ENCODE data around the gene CCN5.
"Not testable (repeated sequence)": the region's sequence is repeated elsewhere in the genome, so short reads cannot be mapped to it uniquely, and the experiment has no call there.

The CCN5 gene

GRCh38 chr20:44695295-44695673 lies 19.9 kb upstream of the CCN5 start:
- DNase-seq (ENCODE audit: low spot score) = no peak

- DNase-seq (ENCODE audit: low spot score) = no peak
Measured at GRCh38 chr20:44695674-44696300, 19.4 kb upstream of the CCN5 start.

DNA sequence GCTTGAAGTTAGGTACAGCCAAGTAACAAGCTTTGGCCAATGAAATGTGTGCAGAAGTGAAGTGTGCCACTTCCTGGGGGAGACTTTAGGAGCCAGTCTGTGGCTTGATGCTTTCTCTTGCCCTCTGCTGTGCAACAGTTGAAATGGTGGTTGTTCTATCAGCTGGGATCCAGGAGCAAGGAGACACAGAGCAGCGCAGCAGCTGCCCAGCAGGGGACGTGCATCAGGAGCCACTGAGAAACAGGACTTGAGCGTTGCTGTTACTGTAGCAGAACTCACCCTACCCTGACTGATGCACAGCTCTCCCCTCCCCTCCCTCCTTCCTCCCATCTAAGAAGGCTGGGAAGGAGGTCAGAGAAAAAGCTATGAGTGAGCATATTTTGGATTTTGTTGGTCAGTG lies 18.9 kb upstream of the CCN5 start:
- no peak for DNase-seq (ENCODE audit: low spot score)

GRCh38 chr20:44697041-44697440 lies 18.1 kb upstream of the CCN5 start:
- DNase-seq (ENCODE audit: low spot score) = not testable (repeated sequence)

GRCh38 chr20:44698351-44698750 lies 16.8 kb upstream of the CCN5 start:
- no peak for DNase-seq (ENCODE audit: low spot score)

GRCh38 chr20:44700306-44700705 lies 14.9 kb upstream of the CCN5 start:
- DNase-seq (ENCODE audit: low spot score) = no peak

- no peak for DNase-seq (ENCODE audit: low spot score)
Measured at GRCh38 chr20:44701118-44701857, 13.9 kb upstream of the CCN5 start.

- DNase-seq (ENCODE audit: low spot score) = no peak
Measured at GRCh38 chr20:44701858-44702256, 13.3 kb upstream of the CCN5 start.

DNA sequence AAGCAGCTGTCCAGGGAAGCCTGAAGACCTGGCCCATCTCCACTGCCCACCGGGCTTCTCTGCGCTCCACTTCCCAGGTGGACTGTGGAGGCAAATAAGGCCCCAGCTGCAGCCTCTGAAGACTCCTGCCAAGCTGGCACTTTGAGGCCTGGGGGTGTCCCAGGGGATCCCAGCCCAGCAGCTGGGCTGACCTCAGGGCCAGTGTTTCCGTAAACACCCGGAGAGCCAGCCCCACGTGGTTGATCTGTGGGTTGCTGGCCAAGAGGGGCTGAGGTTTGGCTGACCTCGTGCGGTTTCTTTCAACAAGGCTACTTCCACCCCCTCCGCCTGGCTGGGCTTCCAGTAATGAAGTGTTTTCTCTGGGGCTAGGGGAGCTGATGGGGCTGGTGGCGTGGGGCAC lies 12.4 kb upstream of the CCN5 start:
- DNase-seq (ENCODE audit: low spot score) = peak; percentile 33

- DNase-seq (ENCODE audit: low spot score) = no peak
Measured at GRCh38 chr20:44703183-44703925, 11.8 kb upstream of the CCN5 start.

DNA sequence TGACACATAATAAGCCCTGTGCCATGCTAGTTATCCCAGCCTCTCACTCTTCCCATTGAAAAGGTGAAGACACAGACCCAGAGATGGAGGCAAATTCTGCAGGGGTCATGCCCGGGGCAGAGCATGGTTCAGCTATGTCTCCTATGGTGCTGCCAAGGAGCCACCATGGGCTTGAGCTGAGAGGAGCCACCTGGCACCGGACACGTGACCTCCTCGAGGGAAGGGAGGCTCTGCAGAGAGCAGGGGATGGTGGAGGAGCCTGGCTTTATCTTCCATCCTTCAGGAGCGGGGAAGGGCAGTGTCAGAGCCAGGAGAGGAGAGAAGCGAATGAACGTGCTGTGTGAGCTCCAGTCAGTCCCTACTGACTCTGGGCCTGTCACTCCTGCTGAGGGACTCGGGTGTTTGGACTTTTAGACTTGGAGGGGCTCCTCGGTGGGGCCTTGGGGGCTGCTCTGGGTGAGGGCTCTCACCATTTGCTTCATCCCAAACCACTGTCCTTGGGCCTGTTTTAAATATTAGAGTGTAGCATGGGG lies 11.1 kb upstream of the CCN5 start:
- no peak for DNase-seq (ENCODE audit: low spot score)

- DNase-seq (ENCODE audit: low spot score) = no peak
Measured at GRCh38 chr20:44704551-44704971, 10.6 kb upstream of the CCN5 start.

DNA sequence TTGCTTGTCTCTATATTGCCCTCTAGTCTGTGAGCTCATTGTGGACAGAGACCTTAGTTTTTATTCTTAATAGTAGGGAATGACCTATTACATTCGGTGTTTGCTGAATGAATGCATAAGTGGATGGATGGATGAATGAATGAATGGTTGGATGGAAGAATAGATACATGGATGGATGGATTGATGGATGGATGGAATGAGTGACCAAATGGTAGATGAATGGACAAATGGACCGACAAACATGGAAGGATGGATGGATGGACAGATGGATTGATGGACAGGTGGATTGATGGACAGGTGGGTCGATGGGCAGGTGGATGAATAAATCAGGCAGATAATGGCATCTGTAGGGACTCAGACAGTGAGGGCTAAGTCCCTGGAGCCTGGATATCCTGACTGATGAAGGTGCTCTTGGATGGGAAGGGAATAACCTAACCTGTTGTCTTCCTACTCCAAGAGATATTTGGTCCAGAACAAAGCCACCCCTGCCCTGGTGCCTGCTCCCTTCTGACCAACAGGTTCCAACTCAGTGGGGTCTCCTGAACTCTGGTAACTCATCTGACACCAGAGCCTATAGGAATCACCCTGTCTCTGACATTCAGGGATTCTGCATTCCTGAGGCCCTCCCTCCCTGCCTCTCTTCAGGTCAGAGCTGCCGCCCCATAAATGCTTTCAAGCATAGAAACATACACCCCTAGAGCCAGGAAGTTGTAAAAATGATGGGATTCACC lies 9.6 kb upstream of the CCN5 start:
- DNase-seq (ENCODE audit: low spot score) = no peak

GRCh38 chr20:44706301-44707017 lies 8.7 kb upstream of the CCN5 start:
- no peak for DNase-seq (ENCODE audit: low spot score)

DNA sequence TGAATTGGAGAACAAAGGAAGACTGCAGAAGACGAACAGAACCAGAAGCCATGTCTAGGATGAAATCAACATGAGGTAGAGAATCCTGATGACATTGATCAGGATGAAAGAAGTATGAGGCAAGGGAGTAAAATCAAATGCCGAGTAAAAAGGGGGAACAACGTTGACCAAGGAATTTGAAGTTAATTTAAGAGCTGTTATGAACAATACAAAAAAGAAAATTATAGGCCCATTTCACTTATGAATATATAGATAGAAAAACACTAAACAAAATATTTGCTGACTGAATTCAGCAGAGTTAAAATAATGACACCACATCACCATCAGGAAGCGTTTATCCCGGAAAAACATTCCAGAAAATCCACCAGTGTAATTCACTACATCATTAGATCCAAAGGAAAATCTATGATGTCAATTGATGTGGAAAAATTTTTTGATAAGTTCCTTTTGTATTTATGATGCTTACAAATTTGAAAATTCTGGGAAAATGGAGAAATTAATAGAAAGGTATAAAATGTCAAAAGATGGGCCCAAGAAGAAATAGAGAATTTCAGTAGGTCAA lies 8.1 kb upstream of the CCN5 start:
- DNase-seq (ENCODE audit: low spot score) = no peak

DNA sequence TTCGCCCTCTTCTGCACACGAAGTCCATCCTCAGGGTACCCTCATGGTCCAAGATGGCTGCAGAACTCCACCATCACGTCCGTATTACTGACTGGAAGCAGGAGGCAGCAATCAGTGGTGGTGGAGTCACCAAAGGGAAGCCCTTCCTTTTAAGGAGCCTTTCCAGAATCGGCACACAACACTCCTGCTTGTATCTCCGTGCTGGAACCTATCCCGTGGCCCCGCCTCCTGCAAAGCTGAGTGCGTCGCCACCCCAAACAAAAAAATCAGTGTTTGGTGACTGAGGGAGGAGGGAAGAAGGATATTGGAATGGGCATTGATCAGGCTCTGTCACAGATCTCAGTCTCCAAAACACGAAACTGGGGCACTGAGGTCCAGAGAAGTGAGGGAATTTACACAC lies 5.8 kb upstream of the CCN5 start:
- no peak for DNase-seq (ENCODE audit: low spot score)

- no peak for DNase-seq (ENCODE audit: low spot score)
Measured at GRCh38 chr20:44709797-44710196, 5.4 kb upstream of the CCN5 start.

GRCh38 chr20:44711237-44711636 lies 3.9 kb upstream of the CCN5 start:
- DNase-seq (ENCODE audit: low spot score) = no peak

- no peak for DNase-seq (ENCODE audit: low spot score)
Measured at GRCh38 chr20:44714102-44714700, 968 bp upstream of the CCN5 start.

- DNase-seq (ENCODE audit: low spot score) = no peak
Measured at GRCh38 chr20:44715499-44716308, 535 bp downstream of the CCN5 start.

Measured in germinal center (tissue), 1 donor.